Kidney capillary endothelial cell (primary cell): ENCODE measurements around the gene CTSG.
"Not testable (repeated sequence)": the region's sequence is repeated elsewhere in the genome, so short reads cannot be mapped to it uniquely, and the experiment has no call there.

Experiments used
- DNase-seq: peaks from one replicate; pipeline ENCODE4 v3.0.0-alpha.2; 2018; ENCODE audit warnings: low spot score

CTSG gene, protein sequence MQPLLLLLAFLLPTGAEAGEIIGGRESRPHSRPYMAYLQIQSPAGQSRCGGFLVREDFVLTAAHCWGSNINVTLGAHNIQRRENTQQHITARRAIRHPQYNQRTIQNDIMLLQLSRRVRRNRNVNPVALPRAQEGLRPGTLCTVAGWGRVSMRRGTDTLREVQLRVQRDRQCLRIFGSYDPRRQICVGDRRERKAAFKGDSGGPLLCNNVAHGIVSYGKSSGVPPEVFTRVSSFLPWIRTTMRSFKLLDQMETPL

DNA sequence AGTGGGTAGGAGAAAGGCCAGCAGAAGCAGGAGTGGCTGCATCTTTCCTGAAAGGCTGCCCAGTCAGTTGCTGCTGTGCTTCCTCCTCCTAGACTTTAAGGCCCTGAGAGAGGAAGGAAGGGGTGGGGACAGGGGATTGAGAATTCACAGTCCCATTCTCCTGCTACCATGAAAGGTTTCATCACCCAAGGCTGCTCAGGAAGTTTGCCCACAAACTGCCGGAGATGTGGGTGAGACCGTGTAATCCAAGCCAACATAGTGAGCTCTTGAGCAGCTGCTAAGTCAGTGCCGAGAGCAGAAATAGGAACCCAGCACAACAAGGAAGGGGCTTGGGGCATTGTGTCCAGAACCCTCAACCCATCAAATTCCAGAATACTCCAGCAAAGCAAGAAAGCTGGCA lies at the start of gene CTSG:
Gene CTSG (minus strand): TSS at position 69 of the 400 bp plus-strand sequence. CDS start 27 bp downstream, at position 42.
- DNase-seq = no peak

DNA sequence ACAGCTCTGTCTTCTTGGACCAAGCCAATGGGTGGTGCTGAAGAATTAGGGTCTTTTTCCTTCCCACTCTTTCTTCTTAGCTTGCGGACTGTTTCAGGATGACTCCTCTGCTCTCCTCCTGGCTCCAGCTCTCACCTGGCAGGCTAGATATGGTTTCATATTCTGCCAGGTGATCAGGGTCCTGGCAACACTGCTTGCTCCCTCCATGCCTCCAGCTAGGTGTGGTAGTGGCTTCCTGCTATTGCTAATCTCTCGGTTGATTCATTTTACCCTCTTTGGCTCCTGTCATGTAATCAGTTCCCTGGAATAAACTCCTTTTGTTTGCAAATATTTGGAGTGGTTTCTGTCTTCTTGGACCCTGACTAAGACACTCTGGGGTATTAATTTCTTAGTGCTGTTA lies 37.7 kb upstream of the CTSG start:
- no peak for DNase-seq

DNA sequence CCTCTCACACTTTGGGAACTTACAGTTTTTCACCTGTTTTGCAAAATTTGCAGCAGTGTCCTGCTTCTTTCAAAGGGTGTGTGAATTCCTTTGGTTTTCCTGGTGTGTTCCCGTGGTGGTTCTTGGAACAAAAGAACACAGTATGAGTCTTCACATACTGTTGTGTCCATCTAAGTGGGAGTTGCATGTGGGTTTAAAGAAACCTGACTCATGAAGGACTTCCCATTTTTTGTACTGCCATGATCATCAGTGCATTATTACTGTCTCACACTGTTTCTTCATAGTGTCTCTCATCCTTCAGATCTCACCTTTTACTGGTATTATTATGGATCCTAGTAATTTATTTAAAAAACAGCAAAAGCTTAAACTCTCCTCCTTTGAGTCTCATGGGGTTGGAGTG lies 37.2 kb upstream of the CTSG start:
- no peak for DNase-seq

DNA sequence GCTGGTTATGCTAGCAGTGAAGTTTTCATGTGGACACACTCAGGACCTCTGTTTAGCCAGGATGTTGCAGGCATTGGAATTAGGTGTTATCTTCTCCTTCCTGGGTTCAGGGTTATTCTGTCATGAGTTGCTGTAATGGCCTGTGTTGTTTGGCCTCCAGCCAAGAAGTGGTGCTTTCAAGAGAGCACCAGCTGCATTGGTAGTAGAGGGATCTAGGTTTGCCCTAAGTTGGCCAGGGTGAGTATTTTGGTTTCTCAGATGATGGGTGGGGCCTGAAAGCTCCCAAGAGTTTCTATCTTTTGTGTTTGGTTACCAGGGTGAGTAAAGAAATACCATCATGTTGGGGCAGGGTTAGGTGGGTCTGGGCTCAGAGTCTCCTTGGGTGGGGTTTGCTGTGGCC lies 36.1 kb upstream of the CTSG start:
- no peak for DNase-seq

DNA sequence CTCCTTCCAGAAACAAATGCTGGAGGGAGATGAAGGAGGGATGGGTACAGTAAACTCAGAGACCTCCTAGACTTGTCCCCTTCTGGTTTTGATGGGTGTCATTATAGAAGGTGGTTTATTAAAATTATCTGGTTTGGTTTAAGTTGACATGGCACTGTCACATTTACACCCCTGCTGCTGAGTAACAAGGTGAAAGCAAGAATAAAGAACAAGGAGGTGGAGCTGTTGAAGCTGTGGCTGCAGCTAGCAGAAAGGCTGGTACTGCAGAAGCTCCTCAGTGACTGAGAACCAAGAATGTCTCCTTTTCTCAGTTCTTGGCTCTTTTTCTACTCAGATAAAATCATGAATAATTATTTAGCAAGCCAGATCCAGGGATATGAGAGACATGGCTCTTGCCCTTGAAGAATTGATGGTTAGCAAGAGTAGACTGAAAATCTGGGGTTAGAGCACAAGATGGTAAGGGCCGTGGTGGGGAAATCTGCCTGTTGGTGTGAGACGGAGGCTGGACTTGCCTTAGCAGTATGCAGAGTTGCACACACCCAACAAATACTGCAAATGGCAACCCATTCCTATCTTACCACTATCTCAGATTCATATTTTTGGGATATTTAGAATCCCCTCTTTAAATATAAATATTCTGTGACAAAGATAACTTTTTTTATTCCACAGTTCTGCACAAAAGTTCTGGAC lies 33.8 kb upstream of the CTSG start, which contains the start of gene GZMH:
Gene GZMH (minus strand): TSS at position 31 of the 690 bp plus-strand sequence. CDS start 72 bp downstream, outside the sequence.
- no peak for DNase-seq

DNA sequence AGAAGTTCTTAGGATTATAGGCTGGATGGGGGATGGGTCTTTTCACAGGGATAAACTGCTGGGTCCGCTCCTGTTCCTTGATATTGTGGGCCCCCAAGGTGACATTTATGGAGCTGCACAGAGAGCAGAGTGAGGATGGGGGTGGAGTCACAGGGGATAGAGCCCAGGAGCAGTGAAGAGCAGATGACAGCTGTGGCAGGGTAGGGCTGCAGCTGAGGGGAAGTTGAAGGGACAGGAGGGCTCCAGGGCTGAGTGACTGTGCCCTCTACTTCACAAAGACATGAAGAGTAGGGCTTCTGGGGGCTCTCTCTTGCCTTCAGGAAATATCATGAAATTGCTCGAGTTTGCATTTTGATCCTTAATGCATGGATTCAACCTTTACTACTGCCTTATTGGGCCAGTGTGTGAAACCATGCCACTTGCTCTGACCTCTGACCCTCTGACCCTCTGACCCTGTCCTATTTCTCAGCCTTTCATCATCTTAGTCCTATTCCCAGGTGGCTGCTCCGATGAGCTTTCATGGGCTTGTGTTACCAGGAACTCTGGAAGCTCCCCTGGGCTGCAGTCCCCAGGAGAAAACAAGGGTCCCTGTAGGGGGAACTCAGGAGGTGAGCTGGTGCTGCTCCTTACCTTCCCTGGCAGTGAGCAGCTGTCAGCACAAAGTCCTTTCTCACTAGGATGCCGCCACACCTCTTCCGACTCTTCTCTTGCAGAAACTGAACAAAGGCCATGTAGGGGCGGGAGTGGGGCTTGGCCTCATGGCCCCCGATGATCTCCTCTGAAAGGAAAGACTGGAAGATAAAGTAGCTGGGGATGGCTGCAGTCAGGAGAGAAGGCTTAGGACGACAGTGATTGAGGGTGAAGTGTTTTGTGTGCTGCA lies 31.8 kb upstream of the CTSG start:
- DNase-seq = no peak

DNA sequence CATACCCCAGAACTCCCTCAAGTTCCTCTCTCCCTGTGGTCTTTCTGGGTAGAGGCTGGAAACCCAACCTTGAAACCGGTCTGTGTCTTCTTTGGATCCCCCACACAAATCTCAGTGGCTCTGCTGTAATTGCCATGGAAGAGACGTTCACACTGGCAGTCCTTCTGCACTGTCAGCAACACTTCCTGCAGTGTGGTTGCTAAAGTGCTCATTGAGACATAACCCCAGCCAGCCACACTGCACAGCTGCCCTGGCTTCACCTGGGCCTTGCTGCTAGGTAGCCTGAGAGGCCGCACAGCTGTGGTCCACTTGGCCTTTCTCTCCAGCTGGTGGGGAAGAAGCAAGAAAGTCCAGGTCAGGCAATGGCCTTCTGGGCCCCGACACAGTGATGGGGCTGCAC lies 31.0 kb upstream of the CTSG start:
- DNase-seq = no peak

DNA sequence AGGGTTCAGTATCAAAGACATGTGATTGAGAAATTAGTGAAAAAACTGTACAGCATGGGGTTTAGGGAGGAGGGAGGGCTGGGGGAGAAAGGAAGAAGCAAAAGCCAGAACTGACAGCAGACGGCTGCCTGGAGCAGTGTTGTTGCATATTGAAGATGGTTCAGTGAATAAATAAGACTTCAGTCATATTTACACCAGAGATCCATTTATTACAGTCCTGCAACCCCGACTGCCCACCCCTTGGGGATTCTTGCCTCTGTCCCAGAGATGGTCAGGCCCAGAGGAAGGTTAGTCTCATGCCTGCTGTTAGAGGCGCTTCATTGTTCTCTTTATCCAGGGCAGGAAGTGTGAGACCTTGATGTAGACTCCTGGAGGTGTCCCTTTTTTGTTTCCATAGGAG lies 30.2 kb upstream of the CTSG start:
- DNase-seq = no peak

DNA sequence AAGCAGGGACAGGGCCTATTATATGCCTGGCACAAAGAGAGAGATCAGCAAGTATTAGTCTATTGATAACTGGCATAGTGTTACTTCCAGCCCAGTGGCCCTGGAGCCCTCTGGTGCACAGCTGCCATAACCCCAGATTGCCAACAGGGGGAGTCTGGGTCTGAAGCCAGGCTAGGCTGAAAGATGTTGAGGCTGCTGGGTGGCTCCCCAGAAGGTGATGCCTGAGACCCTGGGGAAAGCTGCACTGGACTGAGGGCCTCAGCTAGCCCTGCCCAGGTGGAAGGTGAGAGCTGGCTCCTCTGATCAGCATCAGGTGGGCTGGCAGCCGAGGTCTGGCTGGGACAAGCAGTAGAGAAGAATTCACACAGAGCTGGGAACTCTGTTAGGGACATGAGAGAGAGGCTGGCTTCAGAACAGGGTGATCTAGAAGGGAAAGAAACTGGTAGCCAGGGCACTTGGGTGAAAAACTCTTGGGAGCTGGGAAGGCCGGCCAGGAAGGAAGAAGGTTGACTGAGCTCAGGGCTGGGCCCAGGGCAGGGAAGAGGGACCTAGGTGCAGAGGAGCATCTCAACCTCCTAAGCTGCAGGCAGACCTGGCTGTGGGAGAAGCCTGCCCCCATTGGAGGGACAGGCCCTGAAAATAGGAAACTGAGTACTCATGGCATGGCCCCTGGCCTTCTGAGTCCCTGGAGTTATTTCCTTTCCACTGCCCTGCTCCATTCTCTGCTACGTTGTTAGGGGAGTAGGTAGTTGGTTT lies 29.6 kb upstream of the CTSG start:
- peak; percentile 7 for DNase-seq

DNA sequence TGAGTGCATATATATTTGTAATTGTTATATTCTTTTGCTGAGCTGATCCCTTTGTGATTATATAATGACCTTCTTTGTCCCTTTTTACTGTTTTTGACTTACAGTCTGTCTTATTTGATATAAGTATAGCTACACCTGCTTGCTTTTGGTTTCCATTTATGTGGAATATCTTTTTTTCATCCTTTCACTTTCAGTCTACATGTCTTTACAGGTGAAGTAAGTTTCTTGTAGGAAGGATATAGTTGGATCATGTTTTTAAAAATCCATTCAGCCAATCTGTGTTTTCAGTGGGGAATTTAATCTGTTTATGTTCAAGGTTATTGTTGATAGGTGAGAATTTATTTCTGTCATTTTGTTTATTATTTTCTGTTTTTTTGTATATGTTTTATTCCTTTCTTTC lies 21.4 kb upstream of the CTSG start:
- DNase-seq = no peak

DNA sequence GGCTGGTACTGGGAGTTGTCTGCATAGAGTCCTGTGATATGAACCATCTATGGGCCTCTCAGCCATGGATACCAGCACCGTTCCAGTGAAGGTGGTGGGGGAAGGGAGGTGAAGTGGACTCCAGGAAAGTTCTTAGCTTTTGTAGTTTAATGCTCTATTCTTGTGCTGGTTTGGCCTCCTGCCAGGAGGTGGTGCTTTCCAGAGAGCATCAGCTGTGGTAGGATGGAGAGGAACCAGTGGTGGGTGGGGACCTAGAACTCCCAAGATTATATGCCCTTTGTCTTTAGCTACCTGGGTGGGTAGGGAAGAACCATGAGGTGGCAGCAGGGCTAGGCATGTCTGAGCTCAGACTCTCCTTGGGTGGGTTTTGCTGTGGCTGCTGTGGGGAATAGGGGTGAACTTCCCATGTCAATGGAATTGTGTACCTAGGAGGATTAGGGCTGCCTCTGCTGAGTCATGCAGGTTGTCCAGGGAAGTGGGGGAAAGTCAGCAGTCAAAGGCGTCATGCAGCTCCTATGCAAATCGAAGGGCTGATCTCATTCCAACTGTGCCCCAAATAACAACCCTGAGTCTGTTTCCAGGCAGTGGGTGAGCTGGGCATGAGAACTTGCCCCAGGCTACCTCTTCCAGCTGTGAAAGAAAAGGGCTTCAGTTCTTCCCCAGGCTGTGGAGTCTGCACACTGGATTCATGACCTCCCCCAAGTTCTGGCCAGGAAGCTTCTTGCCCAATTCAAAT lies 19.2 kb upstream of the CTSG start:
- DNase-seq = no peak

DNA sequence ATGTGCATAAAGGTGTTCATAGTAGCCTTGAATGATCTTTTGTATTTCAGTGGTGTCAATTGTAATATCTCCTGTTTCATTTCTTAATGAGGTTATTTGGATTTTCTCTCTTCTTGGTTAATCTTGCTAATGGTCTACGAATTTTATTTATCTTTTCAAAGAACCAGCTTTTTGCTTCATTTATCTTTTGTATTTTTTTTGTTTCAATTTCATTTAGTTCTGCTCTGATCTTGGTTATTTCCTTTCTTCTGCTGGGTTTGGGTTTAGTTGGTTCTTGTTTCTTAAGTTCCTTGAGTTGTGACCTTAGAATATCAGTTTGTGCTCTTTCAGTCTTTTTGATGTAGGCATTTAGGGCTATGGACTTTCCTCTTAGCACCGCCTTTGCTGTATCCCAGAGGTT lies 15.0 kb upstream of the CTSG start:
- DNase-seq = not testable (repeated sequence)

DNA sequence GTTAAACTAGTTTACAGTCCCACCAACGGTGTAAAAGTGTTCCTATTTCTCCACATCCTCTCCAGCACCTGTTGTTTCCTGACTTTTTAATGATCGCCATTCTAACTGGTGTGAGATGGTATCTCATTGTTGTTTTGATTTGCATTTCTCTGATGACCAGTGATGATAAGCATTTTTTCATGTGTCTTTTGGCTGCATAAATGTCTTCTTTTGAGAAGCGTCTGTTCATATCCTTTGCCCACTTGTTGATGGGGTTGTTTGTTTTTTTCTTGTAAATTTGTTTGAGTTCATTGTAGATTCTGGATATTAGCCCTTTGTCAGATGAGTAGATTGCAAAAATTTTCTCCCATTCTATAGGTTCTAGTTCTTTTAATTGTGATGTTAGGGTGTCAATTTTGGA lies 8.4 kb upstream of the CTSG start:
- not testable (repeated sequence) for DNase-seq

DNA sequence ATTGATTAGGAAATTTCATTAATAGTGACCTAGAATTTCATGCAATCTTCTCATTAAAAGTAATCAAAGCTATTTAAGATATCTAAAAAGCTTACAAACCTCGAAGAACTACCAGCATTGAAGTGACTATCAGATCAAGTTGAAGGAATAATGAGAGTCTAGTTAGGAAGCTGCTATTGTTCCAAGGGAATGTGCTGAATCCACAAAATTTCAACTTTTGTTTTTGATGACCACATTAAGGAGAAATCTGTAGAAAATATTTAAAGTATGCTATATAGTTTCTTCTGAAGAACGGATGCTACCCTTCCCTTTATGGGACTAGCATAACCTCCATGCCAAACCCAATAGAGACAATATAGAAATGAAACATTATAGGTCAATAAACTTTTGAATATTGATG lies 2.5 kb upstream of the CTSG start:
- no peak for DNase-seq

DNA sequence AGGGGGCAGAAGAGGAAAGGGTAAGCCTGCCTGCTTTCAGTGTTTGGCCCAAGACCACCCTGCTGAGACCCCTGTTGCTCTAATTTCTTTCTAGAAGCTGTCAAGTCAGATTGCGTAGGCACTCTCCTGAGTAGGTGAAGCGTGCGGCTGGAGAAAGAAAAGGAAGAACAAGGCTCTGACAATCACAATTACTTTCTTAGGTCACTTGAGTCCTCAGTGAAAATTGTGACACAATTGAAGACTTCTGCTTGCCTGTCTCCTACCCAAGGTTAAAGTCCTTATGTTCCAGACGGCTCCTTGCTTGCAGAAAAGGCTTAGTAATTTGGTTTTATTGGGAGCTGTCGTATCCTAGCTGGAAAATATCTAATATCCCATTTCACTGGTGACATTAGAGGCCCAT lies 721 bp upstream of the CTSG start:
- no peak for DNase-seq

DNA sequence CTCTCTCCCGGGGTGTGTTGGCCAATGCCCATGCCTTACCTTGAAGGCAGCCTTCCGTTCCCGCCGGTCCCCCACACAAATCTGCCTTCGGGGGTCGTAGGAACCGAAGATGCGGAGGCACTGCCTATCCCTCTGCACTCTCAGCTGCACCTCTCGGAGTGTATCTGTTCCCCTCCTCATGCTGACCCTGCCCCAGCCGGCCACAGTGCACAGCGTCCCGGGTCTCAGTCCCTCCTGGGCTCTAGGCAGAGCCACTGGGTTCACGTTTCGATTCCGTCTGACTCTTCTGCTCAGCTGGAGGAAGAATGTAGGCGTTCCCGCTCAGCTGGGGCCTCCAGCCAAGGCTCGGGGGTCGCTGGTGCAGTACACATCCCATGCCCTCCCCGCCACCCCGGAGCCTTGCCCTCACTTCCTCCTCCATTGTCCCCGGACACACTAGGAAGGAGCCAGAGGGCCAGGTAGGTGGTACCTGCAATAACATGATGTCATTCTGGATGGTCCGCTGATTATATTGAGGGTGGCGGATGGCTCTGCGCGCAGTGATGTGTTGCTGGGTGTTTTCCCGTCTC lies 1.8 kb downstream of the CTSG start:
- DNase-seq = no peak

DNA sequence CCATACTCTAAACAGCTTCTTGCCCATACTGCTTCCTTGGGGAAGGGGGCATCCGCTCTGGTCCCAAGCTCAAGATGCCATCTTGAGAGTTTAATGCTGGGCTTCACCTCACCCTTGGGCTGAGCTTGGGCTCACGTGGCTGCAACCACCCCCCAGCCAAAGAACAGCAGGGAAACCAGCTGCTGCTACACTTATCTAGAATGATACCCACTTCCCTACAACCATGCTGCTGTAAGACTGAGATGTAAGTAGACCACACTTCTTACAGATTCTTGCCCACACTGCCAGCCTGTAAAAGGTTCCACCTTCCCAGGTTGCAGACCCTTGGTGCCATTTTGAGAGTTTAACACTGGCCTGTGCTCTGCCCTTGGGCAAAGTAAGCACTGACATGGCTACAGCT lies 9.7 kb downstream of the CTSG start:
- DNase-seq = no peak

DNA sequence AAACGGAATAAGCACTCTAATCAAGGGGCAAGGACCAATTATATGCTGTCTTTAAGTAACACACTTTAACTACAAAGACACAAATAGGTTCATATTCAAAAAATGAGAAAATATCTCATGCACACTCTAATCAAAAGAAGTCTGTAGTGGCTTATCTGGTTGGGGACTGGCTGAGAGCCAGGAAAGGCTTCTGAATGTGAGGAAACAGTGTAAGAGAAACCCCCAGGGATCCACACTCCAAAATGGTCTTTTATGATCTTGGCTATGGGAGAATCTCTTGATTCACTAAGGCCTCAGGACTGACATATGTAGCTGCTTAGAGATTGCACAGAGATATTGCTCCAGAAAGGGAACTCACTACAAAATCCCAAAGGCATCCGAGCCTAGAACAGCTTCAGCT lies 10.3 kb downstream of the CTSG start:
- DNase-seq = no peak

DNA sequence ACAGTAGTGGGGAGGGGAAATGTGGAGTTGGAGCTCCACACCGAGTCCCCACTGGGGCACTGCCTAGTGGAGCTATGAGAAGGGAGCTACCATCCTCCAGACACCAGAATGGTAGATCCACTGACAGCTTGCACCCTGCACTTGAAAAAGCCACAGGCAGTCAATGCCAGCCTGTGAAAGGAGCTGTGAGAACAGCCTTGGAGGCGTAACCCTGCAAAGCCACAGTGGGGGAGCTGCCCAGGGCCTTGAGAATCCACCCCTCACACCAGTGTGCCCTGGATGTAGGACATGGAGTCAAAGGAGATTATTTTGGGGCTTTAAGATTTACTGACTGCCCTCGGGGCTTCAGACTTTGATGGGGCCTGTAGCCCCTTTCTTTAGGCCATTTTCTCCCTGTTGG lies 12.5 kb downstream of the CTSG start:
- no peak for DNase-seq

DNA sequence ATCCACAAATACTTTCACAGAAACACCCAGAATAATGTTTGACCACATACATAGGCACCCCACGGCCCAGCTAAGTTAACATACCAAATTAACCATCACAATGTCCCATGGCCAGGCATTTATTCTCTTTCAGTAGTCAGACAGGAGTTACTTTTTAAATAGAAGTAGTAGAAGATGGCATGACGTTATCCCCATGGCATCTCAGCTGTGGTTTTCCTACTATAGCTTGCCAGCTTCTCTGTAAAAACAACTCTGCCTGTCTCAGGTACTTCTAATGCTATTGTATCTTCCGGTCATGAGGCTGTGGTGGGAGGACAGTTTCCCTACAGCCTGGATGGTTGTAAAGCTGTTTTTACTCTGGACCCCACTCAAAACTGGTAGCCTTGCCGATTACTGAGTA lies 19.3 kb downstream of the CTSG start:
- no peak for DNase-seq

DNA sequence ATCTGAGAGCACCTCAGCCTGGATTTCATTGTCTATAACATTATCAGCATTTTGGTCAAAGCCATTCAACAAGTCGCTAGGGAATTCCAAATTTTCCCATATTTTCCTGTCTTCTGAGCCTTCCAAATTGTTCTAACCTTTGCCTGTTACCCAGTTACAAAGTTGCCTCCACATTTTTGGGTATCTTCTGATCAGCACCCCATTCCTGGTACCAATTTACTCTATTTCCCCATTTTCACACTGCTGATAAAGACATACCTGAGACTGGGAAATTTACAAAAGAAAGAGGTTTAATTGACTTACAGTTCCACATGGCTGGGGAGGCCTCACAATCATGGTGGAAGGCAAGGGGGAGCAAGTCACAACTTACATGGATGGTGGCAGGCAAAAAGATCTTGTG lies 27.0 kb downstream of the CTSG start:
- DNase-seq = not testable (repeated sequence)
